HepG2 (cell line): ENCODE data around the gene CYP4F22. TPM values are rescaled to one million over a fixed set of nuclear protein-coding genes. Genes with fewer than 3 reads are reported as not detected.

Experiments used
- ATF2 ChIP-seq: sonication (generic); formaldehyde crosslinking; IDR thresholded peaks from 2 replicates; pipeline ENCODE4 v1.4.0; 2020; ENCODE audit warnings: missing genetic modification reagents
- ELK4 ChIP-seq: sonication (generic); formaldehyde crosslinking; IDR thresholded peaks from 2 replicates; pipeline ENCODE4 v1.9.0; 2021; ENCODE audit warnings: missing genetic modification reagents, borderline replicate concordance
- FOXM1 ChIP-seq: sonication (generic); formaldehyde crosslinking; IDR thresholded peaks from 2 replicates; pipeline ENCODE4 v1.5.0; 2020; ENCODE audit warnings: missing genetic modification reagents
- HMGXB4 ChIP-seq, 2 experiments: sonication (generic) in 1 of 2; formaldehyde crosslinking in 1 of 2; IDR thresholded peaks; 2 replicates each; pipeline versions ENCODE4 v1.4.0 to v1.6.1; 2018 to 2020; ENCODE audit warnings: missing genetic modification reagents in 2 of 2, borderline replicate concordance in 1 of 2, low read depth in 1 of 2, mild to moderate bottlenecking in 1 of 2, missing biosample characterization in 1 of 2
- KDM5B ChIP-seq: sonication (generic); formaldehyde crosslinking; IDR thresholded peaks from 2 replicates; pipeline ENCODE4 v1.4.0; 2020; ENCODE audit warnings: missing genetic modification reagents, mild to moderate bottlenecking, borderline replicate concordance
- MAX ChIP-seq: IDR thresholded peaks from 2 replicates; pipeline ENCODE4 v1.6.1; 2012; ENCODE audit warnings: inconsistent platforms
- MED8 ChIP-seq: sonication (generic); formaldehyde crosslinking; IDR thresholded peaks from 2 replicates; pipeline ENCODE4 v1.8.1; 2023; ENCODE audit warnings: mild to moderate bottlenecking, missing genetic modification reagents; ENCODE audit not compliant: insufficient replicate concordance
- NCOR1 ChIP-seq: fragments of 200-600 bp; sonication (generic); IDR thresholded peaks from 2 replicates; pipeline ENCODE4 v1.7.0; 2017; ENCODE audit warnings: antibody characterized with exemption, low read length, borderline replicate concordance
- PAF1 ChIP-seq: IDR thresholded peaks from 2 replicates; pipeline ENCODE4 v1.6.1; 2016; ENCODE audit warnings: missing genetic modification reagents, missing compliant biosample characterization
- RXRB ChIP-seq: IDR thresholded peaks from 2 replicates; pipeline ENCODE4 v1.6.1; 2016; ENCODE audit warnings: borderline replicate concordance, missing genetic modification reagents, missing compliant biosample characterization
- TEAD3 ChIP-seq: optimal IDR thresholded peaks from 2 replicates; pipeline ENCODE3; 2016; ENCODE audit warnings: borderline replicate concordance
- TP53 ChIP-seq: sonication (generic); formaldehyde crosslinking; conservative IDR thresholded peaks from 2 replicates; pipeline ENCODE4 v1.4.0; 2020; ENCODE audit warnings: missing genetic modification reagents
- XRCC5 ChIP-seq: fragments of 200-400 bp; formaldehyde crosslinking; optimal IDR thresholded peaks from 2 replicates; pipeline ENCODE3; 2017; ENCODE audit warnings: mild to moderate bottlenecking, low read length
- ZBTB7A ChIP-seq: sonication (generic); formaldehyde crosslinking; IDR thresholded peaks from 2 replicates; pipeline ENCODE4 v1.8.0; 2022; ENCODE audit warnings: mild to moderate bottlenecking, missing genetic modification reagents
- ZNF124 ChIP-seq: sonication (generic); formaldehyde crosslinking; IDR thresholded peaks from 2 replicates; pipeline ENCODE4 v1.4.0; 2020; ENCODE audit warnings: missing genetic modification reagents
- ZNF296 ChIP-seq: sonication (generic); formaldehyde crosslinking; conservative IDR thresholded peaks from 2 replicates; pipeline ENCODE4 v1.5.0; 2020; ENCODE audit warnings: mild to moderate bottlenecking, missing genetic modification reagents
- ZNF503 ChIP-seq: sonication (generic); formaldehyde crosslinking; IDR thresholded peaks from 2 replicates; pipeline ENCODE4 v1.4.0; 2020; ENCODE audit warnings: missing genetic modification reagents
- ZNF691 ChIP-seq: sonication (generic); formaldehyde crosslinking; IDR thresholded peaks from 2 replicates; pipeline ENCODE4 v1.4.0; 2020; ENCODE audit warnings: missing genetic modification reagents, low read depth, mild to moderate bottlenecking, borderline replicate concordance
- ZNF792 ChIP-seq: IDR thresholded peaks from 2 replicates; pipeline ENCODE4 v1.6.1; 2016
- polyA plus RNA-seq, 8 experiments: library from polyadenylated mRNA; depleted of rRNA in 3 of 8; stranded (reverse) in 7 of 8; unstranded in 1 of 8; fragments of >200 nt; fragmentation: Illumina TruSeq in 4 of 8; extraction: Trizol in 4 of 8; gene quantifications; 2 replicates each; pipeline versions ENCODE4 v1.2.1 to v1.2.3, GENCODE V29; 2011 to 2016; ENCODE audit warnings: low read depth in 4 of 8, missing spikeins in 1 of 8, mixed read lengths in 1 of 8; ENCODE audit not compliant: insufficient read depth in 1 of 8
- total RNA-seq, 5 experiments: library from RNA; depleted of rRNA; stranded (reverse); fragments of >200 nt; fragmentation: Illumina TruSeq; extraction: Trizol; gene quantifications; 2 replicates each; pipeline ENCODE4 v1.2.3, GENCODE V29; 2016; ENCODE audit warnings: low read depth in 1 of 5

CYP4F22 gene
- total and polyA plus RNA-seq, 2 of the 13 experiments (the other 11 are each of a cell fraction or from before 2014, with no cell fraction given) = 0.05 TPM; not detected in 1

- TF ChIP-seq ATF2 (CRISPR knock-in tag) (0 out of 2 replicates have a peak, but pooled peaks have one; percentile 31), ZBTB7A (CRISPR knock-in tag) (0 out of 2 replicates have a peak, but pooled peaks have one; percentile 65), ZNF792 (CRISPR knock-in tag) (no peak), ZNF296 (peak; percentile 85), PAF1 (CRISPR knock-in tag) (no peak), FOXM1 (CRISPR knock-in tag) (no peak), KDM5B (CRISPR knock-in tag) (peak; percentile 55; the same call in 1 of the 2 replicates), HMGXB4 (CRISPR knock-in tag; IDR thresholded peaks at IDR 0.05; ENCODE audit: borderline replicate concordance in 1 of 2, low read depth in 1 of 2) (peak; percentile 23 to 42; a peak in 1 of 4 replicates), MED8 (peak; percentile 28), TEAD3 (CRISPR knock-in tag) (no peak), ZNF124 (CRISPR knock-in tag) (0 out of 2 replicates have a peak, but pooled peaks have one; percentile 24), XRCC5 (peak; percentile 26), TP53 (no peak), RXRB (peak; percentile 56; the same call in 1 of the 2 replicates), ZNF503 (peak; percentile 39; the same call in 1 of the 2 replicates), MAX (peak; percentile 51), NCOR1 (peak; percentile 86), ELK4 (CRISPR knock-in tag) (no peak), ZNF691 (CRISPR knock-in tag) (0 out of 2 replicates have a peak, but pooled peaks have one; percentile 42)
Measured at GRCh38 chr19:15479391-15480345, 28.7 kb upstream of the CYP4F22 start, which contains the start of gene PGLYRP2 (continued).
